ENCODE results near the gene THSD4. TPM values are rescaled to one million over a fixed set of nuclear protein-coding genes. Genes with fewer than 3 reads are reported as not detected.

THSD4 gene
- total and polyA plus RNA-seq, 8 donors, result 15.7 to 43.3 (median 19.1) TPM

DNA sequence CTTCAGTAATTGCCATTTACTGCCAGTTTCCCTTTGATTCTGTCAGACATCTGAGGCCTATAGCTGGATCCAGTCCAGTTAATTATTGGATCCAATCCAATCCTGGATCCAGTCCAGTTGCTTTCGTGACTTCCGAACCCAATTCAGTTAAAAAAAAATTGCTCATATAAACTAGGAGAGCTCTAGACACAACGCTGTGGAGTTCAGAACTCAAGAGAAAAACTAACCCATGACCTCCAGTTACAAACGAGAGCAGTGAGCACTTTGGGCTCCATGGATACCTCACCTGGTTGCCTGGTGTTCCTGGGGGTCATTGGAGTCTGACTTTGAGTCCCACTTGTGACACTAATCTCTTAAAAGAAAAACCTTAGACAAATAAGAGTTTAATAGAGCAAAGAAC, 269.8 kb downstream of the THSD4 start:
- no peaks in the 10 kb centered on the region for H3K9me3 ChIP-seq
- no peaks in the 10 kb centered on the region for H3K36me3 ChIP-seq
- ATAC-seq (peak; percentile 50), DNase-seq (peak in 2 of 4 donors; percentile 76 to 78)
- H3K27me3 ChIP-seq, result peaks cover 0 to 3% of the 10 kb centered on the region in 2 donors
- peaks cover 0 to 14% of the 10 kb centered on the region in 2 donors for H3K4me1 ChIP-seq
- TF ChIP-seq, protein P1, sequence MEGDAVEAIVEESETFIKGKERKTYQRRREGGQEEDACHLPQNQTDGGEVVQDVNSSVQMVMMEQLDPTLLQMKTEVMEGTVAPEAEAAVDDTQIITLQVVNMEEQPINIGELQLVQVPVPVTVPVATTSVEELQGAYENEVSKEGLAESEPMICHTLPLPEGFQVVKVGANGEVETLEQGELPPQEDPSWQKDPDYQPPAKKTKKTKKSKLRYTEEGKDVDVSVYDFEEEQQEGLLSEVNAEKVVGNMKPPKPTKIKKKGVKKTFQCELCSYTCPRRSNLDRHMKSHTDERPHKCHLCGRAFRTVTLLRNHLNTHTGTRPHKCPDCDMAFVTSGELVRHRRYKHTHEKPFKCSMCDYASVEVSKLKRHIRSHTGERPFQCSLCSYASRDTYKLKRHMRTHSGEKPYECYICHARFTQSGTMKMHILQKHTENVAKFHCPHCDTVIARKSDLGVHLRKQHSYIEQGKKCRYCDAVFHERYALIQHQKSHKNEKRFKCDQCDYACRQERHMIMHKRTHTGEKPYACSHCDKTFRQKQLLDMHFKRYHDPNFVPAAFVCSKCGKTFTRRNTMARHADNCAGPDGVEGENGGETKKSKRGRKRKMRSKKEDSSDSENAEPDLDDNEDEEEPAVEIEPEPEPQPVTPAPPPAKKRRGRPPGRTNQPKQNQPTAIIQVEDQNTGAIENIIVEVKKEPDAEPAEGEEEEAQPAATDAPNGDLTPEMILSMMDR (IDR thresholded peaks at IDR 0.05), result no peak
- H3K4me3 ChIP-seq, result no peak overlapping the region
- intact Hi-C loops (cut with DNase I), result loop anchor here in 1 of 2 donors (10.0 kb wide), 1 partner anchor 50 kb away; no protein-coding TSS in a partner anchor
- peak overlapping the region in 1 of 2 donors; percentile 24 for H3K27ac ChIP-seq

DNA sequence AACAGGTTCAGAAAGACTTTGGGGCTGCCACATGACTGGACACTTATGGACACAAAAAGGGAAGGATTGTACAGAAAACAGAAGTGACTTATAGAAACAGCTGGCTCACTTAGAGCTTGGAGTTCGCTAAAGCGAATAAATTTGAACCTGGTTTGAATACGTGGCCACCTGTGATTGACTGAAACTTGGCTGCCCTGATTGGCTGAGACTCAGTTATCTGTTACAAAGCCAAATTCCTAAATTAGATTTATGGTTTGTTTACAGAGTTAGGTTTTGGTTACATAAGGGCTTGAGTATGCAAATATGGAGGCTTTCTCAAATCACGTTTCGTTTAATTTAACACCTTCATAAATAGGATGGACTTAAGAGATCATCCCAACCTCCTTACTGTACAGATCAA, 270.2 kb downstream of the THSD4 start:
- Histone ChIP-seq H3K36me3 (no peaks in the 10 kb centered on the region), H3K4me1 (peaks cover 0 to 14% of the 10 kb centered on the region in 2 donors), H3K4me3 (no peak overlapping the region), H3K27me3 (peaks cover 0 to 3% of the 10 kb centered on the region in 2 donors), H3K9me3 (no peaks in the 10 kb centered on the region), H3K27ac (peak overlapping the region in 1 of 2 donors; percentile 24)
- ATAC-seq (peak; percentile 25), DNase-seq (no peak)
- intact Hi-C loops (cut with DNase I), result loop anchor here in 1 of 2 donors (10.0 kb wide), 1 partner anchor 49 kb away; no protein-coding TSS in a partner anchor
- TF ChIP-seq, protein P1 (IDR thresholded peaks at IDR 0.05), result no peak

DNA sequence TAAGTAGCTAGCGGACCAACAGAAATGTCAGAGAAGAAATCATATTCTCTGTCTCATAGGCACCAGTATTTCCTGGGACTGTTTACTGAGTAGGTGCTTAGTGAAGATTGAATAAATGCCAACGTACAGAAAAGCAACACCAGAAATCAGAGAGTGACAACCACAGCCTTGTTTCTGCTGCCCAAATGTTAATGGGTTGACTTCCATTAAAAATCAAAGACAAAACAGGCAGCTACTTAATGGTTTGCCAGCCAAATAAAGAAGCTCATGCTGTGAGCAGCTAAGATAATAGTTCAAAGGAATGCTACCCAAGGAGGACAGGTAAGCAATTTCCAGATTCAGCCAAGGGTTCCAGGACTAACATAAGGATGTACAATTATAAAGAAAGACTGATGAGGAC, 270.7 kb downstream of the THSD4 start:
- ATAC-seq (no peak), DNase-seq (no peak)
- TF ChIP-seq, protein P1 (IDR thresholded peaks at IDR 0.05), result no peak
- no peak overlapping the region for H3K27ac ChIP-seq
- H3K4me1 ChIP-seq, result peaks cover 0 to 14% of the 10 kb centered on the region in 2 donors
- intact Hi-C loops (cut with DNase I), result loop anchor here in 1 of 2 donors (10.0 kb wide), 1 partner anchor 49 kb away; no protein-coding TSS in a partner anchor
- H3K4me3 ChIP-seq, result no peak overlapping the region
- no peaks in the 10 kb centered on the region for H3K9me3 ChIP-seq
- H3K36me3 ChIP-seq, result no peaks in the 10 kb centered on the region
- H3K27me3 ChIP-seq, result peaks cover 0 to 3% of the 10 kb centered on the region in 2 donors

DNA sequence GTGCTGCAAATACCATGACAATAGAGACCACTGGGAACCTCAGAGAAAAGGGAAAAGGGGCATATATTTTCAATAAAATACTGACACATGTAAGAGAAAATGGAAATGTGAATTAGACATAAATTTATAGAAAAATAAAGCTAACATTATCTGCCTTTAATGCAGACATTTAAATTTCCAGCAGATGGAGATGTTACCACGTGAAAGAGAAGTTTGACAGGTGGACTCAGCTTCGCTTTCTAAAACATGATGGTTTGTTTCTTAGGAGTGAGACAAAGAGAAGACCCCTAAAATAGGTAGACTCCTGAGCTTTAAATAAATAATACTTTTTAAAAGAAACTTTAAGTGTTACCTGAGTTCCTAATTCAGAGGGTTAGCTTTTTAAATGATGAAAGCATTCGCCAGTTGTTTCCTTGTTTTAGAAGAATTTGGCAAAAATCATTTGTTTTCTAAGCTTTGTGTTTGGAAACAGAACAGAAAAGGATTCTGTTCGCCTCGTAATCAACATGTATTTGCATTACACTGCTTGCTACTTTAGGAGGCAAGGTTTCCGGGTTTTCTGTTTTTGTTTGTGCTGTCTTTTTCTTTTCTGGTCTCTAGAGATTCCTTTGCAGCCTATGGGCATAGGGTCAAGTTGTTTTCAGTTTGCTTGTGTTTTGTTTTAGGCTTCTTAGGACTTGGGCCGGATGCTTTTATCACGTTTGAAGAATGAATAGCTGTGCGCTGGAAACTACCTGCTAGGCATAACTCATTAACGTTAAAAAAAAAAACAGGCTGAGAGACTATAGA, 271.4 kb downstream of the THSD4 start:
- DNase-seq (no peak), ATAC-seq (peak; percentile 82)
- Histone ChIP-seq H3K27me3 (peaks cover 0 to 3% of the 10 kb centered on the region in 2 donors), H3K27ac (no peak overlapping the region), H3K36me3 (no peaks in the 10 kb centered on the region), H3K4me1 (peaks cover 0 to 14% of the 10 kb centered on the region in 2 donors), H3K4me3 (no peak overlapping the region), H3K9me3 (no peaks in the 10 kb centered on the region)
- intact Hi-C loops (cut with DNase I), result loop anchor here in 1 of 2 donors (10.0 kb wide), 1 partner anchor 48 kb away; no protein-coding TSS in a partner anchor
- TF ChIP-seq, protein P1 (IDR thresholded peaks at IDR 0.05), result peak in 1 of 2 donors; percentile 38

DNA sequence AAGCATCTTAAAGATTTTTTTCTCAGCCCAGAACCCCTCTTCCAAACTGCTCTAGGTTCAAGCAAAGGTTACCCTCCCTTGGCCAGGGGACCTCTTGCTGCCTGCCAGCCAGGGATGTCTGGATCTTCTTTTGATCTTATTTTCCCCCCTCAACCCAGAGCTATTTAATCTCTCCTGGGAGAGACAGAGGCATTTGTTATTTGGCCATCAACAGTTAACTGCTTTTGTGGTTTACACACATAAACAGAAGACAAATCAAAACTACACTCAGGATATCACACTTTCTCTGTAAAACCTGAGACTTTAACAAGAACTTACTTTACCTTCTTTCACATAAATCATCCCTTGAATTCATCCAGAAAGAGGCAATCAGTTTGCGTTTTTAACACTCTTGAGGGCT, 272.5 kb downstream of the THSD4 start:
- H3K4me3 ChIP-seq, result no peak overlapping the region
- H3K27me3 ChIP-seq, result peaks cover 0 to 3% of the 10 kb centered on the region in 2 donors
- H3K4me1 ChIP-seq, result peaks cover 0 to 14% of the 10 kb centered on the region in 2 donors
- ATAC-seq, result no peak
- no peak for DNase-seq
- no peaks in the 10 kb centered on the region for H3K9me3 ChIP-seq
- H3K36me3 ChIP-seq, result no peaks in the 10 kb centered on the region
- intact Hi-C loops (cut with DNase I), result loop anchor here in 1 of 2 donors (10.0 kb wide), 1 partner anchor 47 kb away; no protein-coding TSS in a partner anchor
- no peak overlapping the region for H3K27ac ChIP-seq
- TF ChIP-seq, protein P1 (IDR thresholded peaks at IDR 0.05), result no peak
